CD4-positive, alpha-beta T cell (primary cell): Measurements from ENCODE around the gene EDN1. TPM values are rescaled to one million over a fixed set of nuclear protein-coding genes. Genes with fewer than 3 reads are reported as not detected.
A peak's percentile ranks its signal among the peaks of the same experiment; 100 is the strongest.
"Not testable (repeated sequence)": the region's sequence is repeated elsewhere in the genome, so short reads cannot be mapped to it uniquely, and the experiment has no call there.

ENCODE experiments used
- ATAC-seq: fragments of 200-7000 bp; cut with Tn5 transposase; one replicate; pipeline ENCODE4 v1.10.0; 2022; ENCODE audit warnings: mild to moderate bottlenecking; ENCODE audit not compliant: poor library complexity
- CTCF ChIA-PET: fragments of 350-600 bp; sonication (Branson Sonifier 250); formaldehyde crosslinking; loops from one replicate; lab custom pipeline; 2021; ENCODE audit warnings: antibody characterized with exemption, inconsistent platforms; lab: Charles Lee
- POLR2A ChIA-PET: fragments of 350-600 bp; sonication (Branson Sonifier 250); formaldehyde crosslinking; loops from one replicate; lab custom pipeline; 2021; ENCODE audit warnings: antibody characterized with exemption, inconsistent platforms; lab: Charles Lee
- DNase-seq, 14 experiments: peaks; one replicate each; pipeline ENCODE4 v3.0.0-alpha.2; 2013 to 2020; ENCODE audit warnings: mixed read lengths in 2 of 14
- H3K27ac ChIP-seq, 2 donors: one replicate each; pipeline versions ENCODE4 v1.5.1 to v1.7.0; 2013; ENCODE audit warnings: low read length in 2 of 2, low read depth in 1 of 2, mild to moderate bottlenecking in 1 of 2
- H3K27me3 ChIP-seq, 2 experiments: 1 replicate in 1 of 2; 2 replicates in 1 of 2; pipeline versions ENCODE4 v1.6.1 to v1.7.0; 2013; ENCODE audit warnings: low read length in 2 of 2, control low read depth in 1 of 2, mild to moderate bottlenecking in 1 of 2, moderate library complexity in 1 of 2; ENCODE audit not compliant: insufficient read depth in 2 of 2, control insufficient read depth in 1 of 2
- H3K36me3 ChIP-seq: one replicate; pipeline ENCODE4 v1.6.1; 2013; ENCODE audit warnings: low read length, control low read depth; ENCODE audit not compliant: insufficient read depth
- H3K4me1 ChIP-seq: one replicate; pipeline ENCODE4 v1.6.1; 2013; ENCODE audit warnings: low read length, control low read depth; ENCODE audit not compliant: insufficient read depth
- H3K4me3 ChIP-seq: one replicate; pipeline ENCODE4 v1.5.1; 2013; ENCODE audit warnings: mild to moderate bottlenecking, low read length, moderate library complexity
- H3K9me3 ChIP-seq, 2 experiments: 1 replicate in 1 of 2; 2 replicates in 1 of 2; pipeline versions ENCODE4 v1.6.1 to v1.7.0; 2013; ENCODE audit warnings: low read length in 2 of 2, mild to moderate bottlenecking in 2 of 2, control low read depth in 1 of 2, moderate library complexity in 1 of 2; ENCODE audit not compliant: control insufficient read depth in 1 of 2, insufficient read depth in 1 of 2
- H3K27ac Mint-ChIP-seq: one replicate; pipeline ENCODE4 v1.8.0; 2020; ENCODE audit warnings: mixed read lengths
- H3K27me3 Mint-ChIP-seq: one replicate; pipeline ENCODE4 v1.8.0; 2021; ENCODE audit warnings: mixed read lengths
- H3K36me3 Mint-ChIP-seq: one replicate; pipeline ENCODE4 v1.8.0; 2021; ENCODE audit warnings: low read depth, mixed read lengths
- H3K4me1 Mint-ChIP-seq: one replicate; pipeline ENCODE4 v1.8.0; 2021; ENCODE audit warnings: low read depth, mixed read lengths
- H3K4me3 Mint-ChIP-seq: one replicate; pipeline ENCODE4 v1.8.0; 2020; ENCODE audit warnings: mild to moderate bottlenecking, mixed read lengths
- H3K9me3 Mint-ChIP-seq: one replicate; pipeline ENCODE4 v1.8.0; 2020; ENCODE audit warnings: mixed read lengths
- intact Hi-C, 2 experiments: fragments of 100-400 bp; cut with DNase I in 1 of 2; cut with micrococcal nuclease in 1 of 2; formaldehyde crosslinking; loops; one replicate each; pipeline versions ENCODE4 v1.15.1 to v1.9.0; 2023 to 2025; cut with DNase I, micrococcal nuclease
- total RNA-seq, 174 experiments: library from RNA in 2 of 174; stranded (reverse) in 2 of 174; gene quantifications; one replicate each; pipeline ENCODE4 v1.2.3 and lab custom pipeline; 2021 to 2026
- TF ChIP-seq, protein P1 (sequence below): fragments of 200-600 bp; IDR thresholded peaks from one replicate; pipeline ENCODE4 v1.8.0; 2022; ENCODE audit warnings: antibody characterized with exemption, mild to moderate bottlenecking

EDN1 gene
- total RNA-seq, 2 experiments from 2014 or later, result 0.80 to 1.1 TPM

DNA sequence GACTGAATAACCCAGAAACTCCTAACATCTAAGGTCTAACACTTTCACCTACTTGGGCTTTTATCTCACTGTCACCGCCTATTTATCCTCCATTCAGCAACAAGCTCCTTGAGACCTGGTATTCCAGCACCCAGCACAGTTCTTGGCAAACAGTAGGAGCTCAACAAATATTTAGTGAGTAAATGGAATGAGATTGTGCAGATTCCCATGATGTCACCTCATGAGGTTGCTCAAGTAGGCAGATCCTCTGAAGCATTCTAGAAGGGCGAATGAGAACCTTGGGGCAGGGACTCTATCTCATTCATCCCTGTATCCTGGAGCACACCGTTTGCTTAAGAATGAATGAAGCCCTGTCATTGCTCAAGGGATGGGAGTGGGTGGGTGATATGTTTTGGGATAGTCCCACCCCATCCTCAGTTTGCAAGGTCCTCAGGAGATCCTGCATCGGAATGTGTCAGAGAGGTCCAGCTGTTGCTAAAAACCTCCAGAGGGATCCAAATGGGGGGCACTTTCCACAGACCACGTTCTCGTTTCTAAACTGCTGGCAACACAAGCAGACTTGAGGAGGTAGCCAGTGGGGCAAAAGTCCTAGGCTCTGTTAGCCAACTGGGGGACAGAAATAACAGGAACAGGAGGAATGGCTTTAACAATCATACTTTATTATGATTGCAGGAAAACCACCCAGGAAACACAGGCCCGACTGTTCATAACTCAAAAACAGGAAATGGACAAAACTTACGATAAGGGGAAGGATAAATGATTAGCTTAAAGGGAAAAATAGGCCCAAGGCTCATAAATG, 42.0 kb downstream of the EDN1 start:
- Mint-ChIP-seq H3K4me1 (peaks cover 5% of the 10 kb centered on the region), H3K27me3 (no peaks in the 10 kb centered on the region), H3K36me3 (no peaks in the 10 kb centered on the region), H3K27ac (no peak overlapping the region), H3K4me3 (no peak overlapping the region), H3K9me3 (no peaks in the 10 kb centered on the region)
- DNase-seq (peak in 1 of 14 experiments; percentile 5), ATAC-seq (no peak)
- peaks cover 0 to 3% of the 10 kb centered on the region in 2 experiments for H3K27me3 ChIP-seq
- TF ChIP-seq, protein P1, sequence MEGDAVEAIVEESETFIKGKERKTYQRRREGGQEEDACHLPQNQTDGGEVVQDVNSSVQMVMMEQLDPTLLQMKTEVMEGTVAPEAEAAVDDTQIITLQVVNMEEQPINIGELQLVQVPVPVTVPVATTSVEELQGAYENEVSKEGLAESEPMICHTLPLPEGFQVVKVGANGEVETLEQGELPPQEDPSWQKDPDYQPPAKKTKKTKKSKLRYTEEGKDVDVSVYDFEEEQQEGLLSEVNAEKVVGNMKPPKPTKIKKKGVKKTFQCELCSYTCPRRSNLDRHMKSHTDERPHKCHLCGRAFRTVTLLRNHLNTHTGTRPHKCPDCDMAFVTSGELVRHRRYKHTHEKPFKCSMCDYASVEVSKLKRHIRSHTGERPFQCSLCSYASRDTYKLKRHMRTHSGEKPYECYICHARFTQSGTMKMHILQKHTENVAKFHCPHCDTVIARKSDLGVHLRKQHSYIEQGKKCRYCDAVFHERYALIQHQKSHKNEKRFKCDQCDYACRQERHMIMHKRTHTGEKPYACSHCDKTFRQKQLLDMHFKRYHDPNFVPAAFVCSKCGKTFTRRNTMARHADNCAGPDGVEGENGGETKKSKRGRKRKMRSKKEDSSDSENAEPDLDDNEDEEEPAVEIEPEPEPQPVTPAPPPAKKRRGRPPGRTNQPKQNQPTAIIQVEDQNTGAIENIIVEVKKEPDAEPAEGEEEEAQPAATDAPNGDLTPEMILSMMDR, result no peak
- ChIA-PET CTCF (no interaction called here), POLR2A (interaction anchor here (0.6 kb wide), 1 partner anchor 162 kb away, joined by 3 read pairs; no protein-coding TSS in a partner anchor)
- H3K4me3 ChIP-seq, result no peak overlapping the region
- intact Hi-C loops, result no loop called here
- no peaks in the 10 kb centered on the region for H3K9me3 ChIP-seq
- no peak overlapping the region for H3K27ac ChIP-seq
- H3K4me1 ChIP-seq, result no peaks in the 10 kb centered on the region
- H3K36me3 ChIP-seq, result no peaks in the 10 kb centered on the region

DNA sequence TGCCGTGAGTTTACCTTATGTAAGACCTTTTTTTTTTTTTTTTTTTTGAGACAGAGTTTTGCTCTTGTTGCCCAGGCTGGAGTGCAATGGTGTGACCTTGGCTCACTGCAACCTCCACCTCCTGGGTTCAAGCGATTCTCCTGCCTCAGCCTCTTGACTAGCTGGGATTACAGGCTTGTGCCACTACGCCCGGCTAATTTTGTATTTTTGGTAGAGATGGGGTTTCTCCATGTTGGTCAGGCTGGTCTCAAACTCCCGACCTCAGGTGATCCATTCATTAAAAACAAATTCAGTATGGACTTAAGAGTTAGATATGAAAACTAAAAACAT, 42.6 kb downstream of the EDN1 start:
- H3K4me3 Mint-ChIP-seq, H3K9me3 ChIP-seq, H3K27me3 ChIP-seq, H3K4me1 ChIP-seq, DNase-seq, H3K4me1 Mint-ChIP-seq, intact Hi-C loops, H3K36me3 ChIP-seq, H3K4me3 ChIP-seq, H3K9me3 Mint-ChIP-seq, H3K27ac Mint-ChIP-seq, CTCF ChIA-PET, H3K27me3 Mint-ChIP-seq, H3K36me3 Mint-ChIP-seq, ATAC-seq, H3K27ac ChIP-seq: not testable (repeated sequence)
- POLR2A ChIA-PET, result interaction anchor here (0.6 kb wide), 1 partner anchor 163 kb away, joined by 3 read pairs; no protein-coding TSS in a partner anchor

- CTCF ChIA-PET, result no interaction called here
- Mint-ChIP-seq H3K27ac (no peak overlapping the region), H3K9me3 (no peaks in the 10 kb centered on the region), H3K36me3 (no peaks in the 10 kb centered on the region), H3K27me3 (no peaks in the 10 kb centered on the region), H3K4me3 (no peak overlapping the region), H3K4me1 (peaks cover 5% of the 10 kb centered on the region)
- no peak overlapping the region for H3K4me3 ChIP-seq
- no peaks in the 10 kb centered on the region for H3K4me1 ChIP-seq
- peaks cover 0 to 3% of the 10 kb centered on the region in 2 experiments for H3K27me3 ChIP-seq
- H3K27ac ChIP-seq, result no peak overlapping the region
- TF ChIP-seq, protein P1, result no peak
- DNase-seq (no peak), ATAC-seq (no peak)
- H3K36me3 ChIP-seq, result no peaks in the 10 kb centered on the region
- no peaks in the 10 kb centered on the region for H3K9me3 ChIP-seq
- POLR2A ChIA-PET, result no interaction called here
- intact Hi-C loops, result no loop called here
Observed at GRCh38 chr6:12333128-12333527, 43.0 kb downstream of the EDN1 start.
